ENCODE data around the gene SLAIN2.

GRCh38 chr4:48337731-48338130, 3.6 kb upstream of the SLAIN2 start:
- TF ChIP-seq POLR2AphosphoS5 (IDR thresholded peaks at IDR 0.05; ENCODE audit: low read depth, low read length), result no peak
- TF ChIP-seq TAF1 (IDR thresholded peaks at IDR 0.05; ENCODE audit: borderline replicate concordance, insufficient read depth, low read length), result no peak

Measured in PFSK-1 (cell line).